Endothelial cell of umbilical vein (primary cell): ENCODE measurements around the gene CNGB1. TPM values are rescaled to one million over a fixed set of nuclear protein-coding genes. Genes with fewer than 3 reads are reported as not detected.

Experiments
- BruUV-seq: library from RNA; stranded (reverse); fragments of 400-500 nt; replicated peaks from 2 replicates; lab custom pipeline; 2021; lab: Mats Ljungman, UMichigan
- CTCF ChIA-PET: fragments of 300-600, 350-600 bp; sonication (Branson Sonifier 250); formaldehyde crosslinking; loops from one replicate; lab custom pipeline; 2021; ENCODE audit warnings: antibody characterized with exemption, inconsistent platforms; lab: Charles Lee
- POLR2A ChIA-PET: fragments of 300-600, 350-600 bp; sonication (Branson Sonifier 250); formaldehyde crosslinking; loops from one replicate; lab custom pipeline; 2021; ENCODE audit warnings: antibody characterized with exemption, inconsistent platforms; lab: Charles Lee
- DNase-seq: peaks from one replicate; pipeline ENCODE4 v3.0.0-alpha.2; 2011; ENCODE audit warnings: low read depth, low spot score
- FAIRE-seq: peaks from 2 replicates; lab custom pipeline; 2011; peaks lifted over from hg19 to GRCh38; lab: Jason Lieb, UNC
- H2AFZ ChIP-seq: 2 replicates; pipeline ENCODE4 v1.6.0; 2012; ENCODE audit warnings: low read depth, low read length, control low read depth, inconsistent platforms
- H3K27ac ChIP-seq: 2 replicates; pipeline ENCODE4 v1.5.1; 2011; ENCODE audit warnings: low read depth, mild to moderate bottlenecking, control low read depth, low read length, moderate library complexity; ENCODE audit not compliant: insufficient read depth
- H3K27me3 ChIP-seq, 2 experiments: 2 replicates each; pipeline versions ENCODE4 v1.6.0 to v1.6.1; 2011; ENCODE audit warnings: low read length in 2 of 2, mixed read lengths in 1 of 2; ENCODE audit not compliant: control insufficient read depth in 2 of 2, insufficient read depth in 2 of 2
- H3K36me3 ChIP-seq, 2 experiments: 2 replicates in 1 of 2; 3 replicates in 1 of 2; pipeline ENCODE4 v1.5.1; 2011; ENCODE audit warnings: low read length in 2 of 2, mild to moderate bottlenecking in 1 of 2, moderate library complexity in 1 of 2; ENCODE audit not compliant: control insufficient read depth in 2 of 2, insufficient read depth in 2 of 2; ENCODE audit errors: extremely low read depth in 1 of 2
- H3K4me1 ChIP-seq: 3 replicates; pipeline ENCODE4 v1.5.1; 2011; ENCODE audit warnings: mild to moderate bottlenecking, low read length; ENCODE audit not compliant: control insufficient read depth, insufficient read depth; ENCODE audit errors: extremely low read depth
- H3K4me2 ChIP-seq: 2 replicates; pipeline ENCODE4 v1.6.1; 2011; ENCODE audit warnings: low read length, control low read depth, mixed read lengths; ENCODE audit not compliant: insufficient read depth
- H3K4me3 ChIP-seq, 3 experiments: fragments of 200-600 bp in 1 of 3; sonication (generic), shearing (Covaris generic) in 1 of 3; replicated peaks in 1 of 3; 2 replicates each; pipeline ENCODE4 v1.5.1; 2011 to 2016; ENCODE audit warnings: control low read depth in 3 of 3, low read length in 3 of 3, mild to moderate bottlenecking in 2 of 3, inconsistent platforms in 1 of 3, low read depth in 1 of 3, moderate library complexity in 1 of 3; ENCODE audit not compliant: insufficient read depth in 1 of 3
- H3K79me2 ChIP-seq: 2 replicates; pipeline ENCODE4 v1.6.0; 2012; ENCODE audit warnings: low read length, inconsistent platforms; ENCODE audit not compliant: control insufficient read depth, insufficient read depth
- H3K9ac ChIP-seq: replicated peaks from 2 replicates; pipeline ENCODE3; 2011; ENCODE audit warnings: low read length, control low read depth; ENCODE audit not compliant: insufficient read depth; ENCODE audit errors: extremely low read depth
- H3K9me1 ChIP-seq: replicated peaks from 3 replicates; pipeline ENCODE4 v1.6.0; 2011; ENCODE audit warnings: mild to moderate bottlenecking, low read length; ENCODE audit not compliant: control insufficient read depth, insufficient read depth; ENCODE audit errors: extremely low read depth
- H3K9me3 ChIP-seq: replicated peaks from 2 replicates; pipeline ENCODE4 v1.5.1; 2012; ENCODE audit warnings: low read length, inconsistent platforms; ENCODE audit not compliant: control insufficient read depth, insufficient read depth
- H4K20me1 ChIP-seq: replicated peaks from 2 replicates; pipeline ENCODE3; 2011; ENCODE audit warnings: mild to moderate bottlenecking, low read length; ENCODE audit not compliant: control insufficient read depth, insufficient read depth; ENCODE audit errors: extremely low read depth
- FOS ChIP-seq: IDR thresholded peaks from 2 replicates; pipeline ENCODE4 v1.6.1; 2011; ENCODE audit warnings: mild to moderate bottlenecking, low read length, moderate library complexity, borderline replicate concordance; ENCODE audit not compliant: insufficient read depth
- GATA2 ChIP-seq: IDR thresholded peaks from 2 replicates; pipeline ENCODE4 v1.7.0; 2011; ENCODE audit warnings: low read depth, mild to moderate bottlenecking, moderate library complexity, mixed read lengths, low read length; ENCODE audit not compliant: insufficient read length, insufficient read depth
- JUN ChIP-seq: IDR thresholded peaks from 2 replicates; pipeline ENCODE4 v1.6.1; 2011; ENCODE audit warnings: borderline replicate concordance, low read depth; ENCODE audit not compliant: insufficient read length, insufficient read depth
- MYC ChIP-seq: IDR thresholded peaks from one replicate; pipeline ENCODE4 v1.6.1; 2011; ENCODE audit warnings: mild to moderate bottlenecking, low read depth, low read length
- POLR2A ChIP-seq: IDR thresholded peaks from 2 replicates; pipeline ENCODE4 v1.6.1; 2012; ENCODE audit warnings: low read depth, mild to moderate bottlenecking, control low read depth, low read length
- dilution Hi-C: fragments of 300-500 bp; cut with MboI; formaldehyde crosslinking; loops from one replicate; pipeline ENCODE4 v1.15.0; 2019; ENCODE audit warnings: low sequenced_read_pairs; ENCODE audit not compliant: extremely low pct_ligation_motif_present
- intact Hi-C: fragments of 100-400 bp; cut with micrococcal nuclease; formaldehyde crosslinking; loops from one replicate; pipeline ENCODE4 v1.10.0; 2022
- polyA plus RNA-seq, 4 experiments: library from polyadenylated mRNA; depleted of rRNA in 3 of 4; stranded (reverse) in 3 of 4; unstranded in 1 of 4; fragments of >200 nt; gene quantifications; 2 replicates each; pipeline versions ENCODE4 v1.2.1 to v1.2.3, GENCODE V29; 2011 to 2012; ENCODE audit warnings: missing spikeins in 1 of 4
- total RNA-seq: library from RNA; stranded (reverse); gene quantifications from 2 replicates; pipeline ENCODE4 v1.2.3, GENCODE V29; 2021
- TF ChIP-seq, protein P1 (sequence below): IDR thresholded peaks from 2 replicates; pipeline ENCODE4 v1.6.1; 2011; ENCODE audit not compliant: insufficient read depth, insufficient read length
- TF ChIP-seq, protein P2 (sequence below), 2 donors: IDR thresholded peaks; 1 replicate in 1 of 2; 2 replicates in 1 of 2; pipeline ENCODE4 v1.5.1; 2011; ENCODE audit warnings: low read length in 2 of 2, mild to moderate bottlenecking in 2 of 2, moderate library complexity in 2 of 2, control low read depth in 1 of 2, inconsistent platforms in 1 of 2, low read depth in 1 of 2; ENCODE audit not compliant: insufficient read depth in 1 of 2; ENCODE audit errors: extremely low read depth in 1 of 2

The CNGB1 gene
- total and polyA plus RNA-seq, 2 donors (not counting 3 experiments of a cell fraction or from before 2014, with no cell fraction given): not detected

DNA sequence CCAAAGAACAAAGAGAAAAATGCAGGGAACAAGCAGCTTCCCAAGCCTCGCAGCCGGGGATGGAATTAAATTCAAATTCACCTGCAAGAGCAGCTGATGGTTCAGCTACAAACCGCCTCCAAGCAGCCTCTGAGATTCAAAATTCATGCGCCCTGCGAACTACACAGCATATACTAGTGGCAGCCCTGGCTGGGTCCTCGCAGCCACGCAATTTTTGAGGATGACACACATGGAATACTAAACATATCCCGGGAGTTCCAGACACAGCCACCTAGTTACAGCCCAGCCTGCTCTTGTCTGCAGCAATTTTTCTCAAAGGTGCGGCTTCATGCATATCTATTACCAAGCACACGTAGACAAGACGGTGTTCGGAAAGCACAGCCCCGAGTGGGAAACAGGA, 132.8 kb downstream of the CNGB1 start:
- intact Hi-C loops (no loop called here), dilution Hi-C loops (no loop called here)
- H3K79me2 ChIP-seq: no peaks in the 10 kb centered on the region
- no peak overlapping the region for H3K27ac ChIP-seq
- TF ChIP-seq MYC: no peak
- TF ChIP-seq, protein P1, sequence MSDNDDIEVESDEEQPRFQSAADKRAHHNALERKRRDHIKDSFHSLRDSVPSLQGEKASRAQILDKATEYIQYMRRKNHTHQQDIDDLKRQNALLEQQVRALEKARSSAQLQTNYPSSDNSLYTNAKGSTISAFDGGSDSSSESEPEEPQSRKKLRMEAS: no peak
- no peak for TF ChIP-seq POLR2A
- no peak for TF ChIP-seq FOS
- TF ChIP-seq, protein P2, sequence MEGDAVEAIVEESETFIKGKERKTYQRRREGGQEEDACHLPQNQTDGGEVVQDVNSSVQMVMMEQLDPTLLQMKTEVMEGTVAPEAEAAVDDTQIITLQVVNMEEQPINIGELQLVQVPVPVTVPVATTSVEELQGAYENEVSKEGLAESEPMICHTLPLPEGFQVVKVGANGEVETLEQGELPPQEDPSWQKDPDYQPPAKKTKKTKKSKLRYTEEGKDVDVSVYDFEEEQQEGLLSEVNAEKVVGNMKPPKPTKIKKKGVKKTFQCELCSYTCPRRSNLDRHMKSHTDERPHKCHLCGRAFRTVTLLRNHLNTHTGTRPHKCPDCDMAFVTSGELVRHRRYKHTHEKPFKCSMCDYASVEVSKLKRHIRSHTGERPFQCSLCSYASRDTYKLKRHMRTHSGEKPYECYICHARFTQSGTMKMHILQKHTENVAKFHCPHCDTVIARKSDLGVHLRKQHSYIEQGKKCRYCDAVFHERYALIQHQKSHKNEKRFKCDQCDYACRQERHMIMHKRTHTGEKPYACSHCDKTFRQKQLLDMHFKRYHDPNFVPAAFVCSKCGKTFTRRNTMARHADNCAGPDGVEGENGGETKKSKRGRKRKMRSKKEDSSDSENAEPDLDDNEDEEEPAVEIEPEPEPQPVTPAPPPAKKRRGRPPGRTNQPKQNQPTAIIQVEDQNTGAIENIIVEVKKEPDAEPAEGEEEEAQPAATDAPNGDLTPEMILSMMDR (IDR thresholded peaks at IDR 0.05; ENCODE audit: extremely low read depth in 1 of 2, insufficient read depth in 1 of 2, low read depth in 1 of 2, low read length in 2 of 2): no peak
- no peak for TF ChIP-seq GATA2
- no peak for TF ChIP-seq JUN
- no TSS peak for BruUV-seq
- peaks cover 0 to 10% of the 10 kb centered on the region in 2 experiments for H3K27me3 ChIP-seq
- FAIRE-seq: no peak
- no peak overlapping the region for H2AFZ ChIP-seq
- H3K4me3 ChIP-seq: no peak overlapping the region
- POLR2A ChIA-PET: no interaction called here
- CTCF ChIA-PET: interaction anchor here (1.1 to 1.7 kb wide), 3 partner anchors 21 to 124 kb away, joined by 4 to 5 read pairs (median 4); no protein-coding TSS in a partner anchor
- no peaks in the 10 kb centered on the region for H3K4me1 ChIP-seq
- H3K9ac ChIP-seq: no peak overlapping the region
- H4K20me1 ChIP-seq: no peaks in the 10 kb centered on the region
- H3K4me2 ChIP-seq: no peak overlapping the region
- no peak for DNase-seq
- H3K9me3 ChIP-seq: no peaks in the 10 kb centered on the region
- no peaks in the 10 kb centered on the region for H3K9me1 ChIP-seq
- no peaks in the 10 kb centered on the region for H3K36me3 ChIP-seq
